ENCODE measurements around the gene DNAH8.
"Not testable (repeated sequence)": the region's sequence is repeated elsewhere in the genome, so short reads cannot be mapped to it uniquely, and the experiment has no call there.

The DNAH8 gene

GRCh38 chr6:38686270-38687042, 28.7 kb upstream of the DNAH8 start:
- H3K4me3 ChIP-seq (ENCODE audit: low read length), result no peak overlapping the region
- no peaks in the 10 kb centered on the region for H3K9me3 ChIP-seq (ENCODE audit: control insufficient read depth, low read length)
- H3K9ac ChIP-seq (ENCODE audit: low read length), result no peak overlapping the region
- no peaks in the 10 kb centered on the region for H3K36me3 ChIP-seq (ENCODE audit: control insufficient read depth, insufficient read depth, low read length)
- no peaks in the 10 kb centered on the region for H3K27me3 ChIP-seq (ENCODE audit: control insufficient read depth, insufficient read depth, low read length)
- H3K4me1 ChIP-seq (ENCODE audit: control insufficient read depth, insufficient read depth, low read length), result no peaks in the 10 kb centered on the region

- Histone ChIP-seq H3K36me3 (ENCODE audit: control insufficient read depth, insufficient read depth, low read length) (no peaks in the 10 kb centered on the region), H3K4me3 (ENCODE audit: low read length) (no peak overlapping the region), H3K9ac (ENCODE audit: low read length) (no peak overlapping the region), H3K9me3 (ENCODE audit: control insufficient read depth, low read length) (no peaks in the 10 kb centered on the region), H3K4me1 (ENCODE audit: control insufficient read depth, insufficient read depth, low read length) (no peaks in the 10 kb centered on the region), H3K27me3 (ENCODE audit: control insufficient read depth, insufficient read depth, low read length) (no peaks in the 10 kb centered on the region)
Measured at GRCh38 chr6:38687043-38687353, 28.1 kb upstream of the DNAH8 start.

- Histone ChIP-seq H3K9ac (ENCODE audit: low read length) (no peak overlapping the region), H3K4me1 (ENCODE audit: control insufficient read depth, insufficient read depth, low read length) (no peaks in the 10 kb centered on the region), H3K36me3 (ENCODE audit: control insufficient read depth, insufficient read depth, low read length) (no peaks in the 10 kb centered on the region), H3K27me3 (ENCODE audit: control insufficient read depth, insufficient read depth, low read length) (no peaks in the 10 kb centered on the region), H3K9me3 (ENCODE audit: control insufficient read depth, low read length) (no peaks in the 10 kb centered on the region), H3K4me3 (ENCODE audit: low read length) (no peak overlapping the region)
Measured at GRCh38 chr6:38687549-38687948, 27.6 kb upstream of the DNAH8 start.

GRCh38 chr6:38688579-38689087, 26.5 kb upstream of the DNAH8 start:
- H3K9me3 ChIP-seq (ENCODE audit: control insufficient read depth, low read length), result no peaks in the 10 kb centered on the region
- no peaks in the 10 kb centered on the region for H3K27me3 ChIP-seq (ENCODE audit: control insufficient read depth, insufficient read depth, low read length)
- H3K9ac ChIP-seq (ENCODE audit: low read length), result no peak overlapping the region
- no peak overlapping the region for H3K4me3 ChIP-seq (ENCODE audit: low read length)
- H3K4me1 ChIP-seq (ENCODE audit: control insufficient read depth, insufficient read depth, low read length), result no peaks in the 10 kb centered on the region
- no peaks in the 10 kb centered on the region for H3K36me3 ChIP-seq (ENCODE audit: control insufficient read depth, insufficient read depth, low read length)

- Histone ChIP-seq H3K9ac (ENCODE audit: low read length) (no peak overlapping the region), H3K27me3 (ENCODE audit: control insufficient read depth, insufficient read depth, low read length) (no peaks in the 10 kb centered on the region), H3K4me3 (ENCODE audit: low read length) (no peak overlapping the region), H3K36me3 (ENCODE audit: control insufficient read depth, insufficient read depth, low read length) (no peaks in the 10 kb centered on the region), H3K9me3 (ENCODE audit: control insufficient read depth, low read length) (no peaks in the 10 kb centered on the region), H3K4me1 (ENCODE audit: control insufficient read depth, insufficient read depth, low read length) (no peaks in the 10 kb centered on the region)
Measured at GRCh38 chr6:38695227-38695900, 19.7 kb upstream of the DNAH8 start.

GRCh38 chr6:38695933-38696332, 19.2 kb upstream of the DNAH8 start:
- H3K36me3 ChIP-seq (ENCODE audit: control insufficient read depth, insufficient read depth, low read length), result no peaks in the 10 kb centered on the region
- no peaks in the 10 kb centered on the region for H3K4me1 ChIP-seq (ENCODE audit: control insufficient read depth, insufficient read depth, low read length)
- no peak overlapping the region for H3K4me3 ChIP-seq (ENCODE audit: low read length)
- H3K9ac ChIP-seq (ENCODE audit: low read length), result no peak overlapping the region
- H3K27me3 ChIP-seq (ENCODE audit: control insufficient read depth, insufficient read depth, low read length), result no peaks in the 10 kb centered on the region
- H3K9me3 ChIP-seq (ENCODE audit: control insufficient read depth, low read length), result no peaks in the 10 kb centered on the region

- no peaks in the 10 kb centered on the region for H3K9me3 ChIP-seq (ENCODE audit: control insufficient read depth, low read length)
- no peaks in the 10 kb centered on the region for H3K27me3 ChIP-seq (ENCODE audit: control insufficient read depth, insufficient read depth, low read length)
- no peaks in the 10 kb centered on the region for H3K4me1 ChIP-seq (ENCODE audit: control insufficient read depth, insufficient read depth, low read length)
- no peak overlapping the region for H3K4me3 ChIP-seq (ENCODE audit: low read length)
- H3K9ac ChIP-seq (ENCODE audit: low read length), result no peak overlapping the region
- H3K36me3 ChIP-seq (ENCODE audit: control insufficient read depth, insufficient read depth, low read length), result no peaks in the 10 kb centered on the region
Measured at GRCh38 chr6:38696345-38696744, 18.8 kb upstream of the DNAH8 start.

- H3K27me3 ChIP-seq (ENCODE audit: control insufficient read depth, insufficient read depth, low read length), result no peaks in the 10 kb centered on the region
- no peaks in the 10 kb centered on the region for H3K36me3 ChIP-seq (ENCODE audit: control insufficient read depth, insufficient read depth, low read length)
- H3K4me3 ChIP-seq (ENCODE audit: low read length), result no peak overlapping the region
- no peaks in the 10 kb centered on the region for H3K9me3 ChIP-seq (ENCODE audit: control insufficient read depth, low read length)
- no peaks in the 10 kb centered on the region for H3K4me1 ChIP-seq (ENCODE audit: control insufficient read depth, insufficient read depth, low read length)
- no peak overlapping the region for H3K9ac ChIP-seq (ENCODE audit: low read length)
Measured at GRCh38 chr6:38697846-38698245, 17.3 kb upstream of the DNAH8 start.

GRCh38 chr6:38699702-38700101, 15.4 kb upstream of the DNAH8 start:
- not testable (repeated sequence) for H3K9ac ChIP-seq (ENCODE audit: low read length); H3K4me1 ChIP-seq (ENCODE audit: control insufficient read depth, insufficient read depth, low read length); H3K9me3 ChIP-seq (ENCODE audit: control insufficient read depth, low read length); H3K4me3 ChIP-seq (ENCODE audit: low read length); H3K36me3 ChIP-seq (ENCODE audit: control insufficient read depth, insufficient read depth, low read length); H3K27me3 ChIP-seq (ENCODE audit: control insufficient read depth, insufficient read depth, low read length)

GRCh38 chr6:38701551-38701950, 13.6 kb upstream of the DNAH8 start:
- Histone ChIP-seq H3K27me3 (ENCODE audit: control insufficient read depth, insufficient read depth, low read length) (no peaks in the 10 kb centered on the region), H3K4me3 (ENCODE audit: low read length) (no peak overlapping the region), H3K9me3 (ENCODE audit: control insufficient read depth, low read length) (no peaks in the 10 kb centered on the region), H3K36me3 (ENCODE audit: control insufficient read depth, insufficient read depth, low read length) (no peaks in the 10 kb centered on the region), H3K9ac (ENCODE audit: low read length) (no peak overlapping the region), H3K4me1 (ENCODE audit: control insufficient read depth, insufficient read depth, low read length) (no peaks in the 10 kb centered on the region)

GRCh38 chr6:38702558-38703397, 12.3 kb upstream of the DNAH8 start, which contains the start of gene GLO1:
Gene GLO1 (minus strand): TSS chr6:38703145. CDS start chr6:38703054, 91 bp downstream.
- Histone ChIP-seq H3K4me3 (ENCODE audit: low read length) (peak within 1 kb of the TSS; percentile 97), H3K36me3 (ENCODE audit: control insufficient read depth, insufficient read depth, low read length) (no peaks in the 10 kb centered on the region), H3K27me3 (ENCODE audit: control insufficient read depth, insufficient read depth, low read length) (no peaks in the 10 kb centered on the region), H3K4me1 (ENCODE audit: control insufficient read depth, insufficient read depth, low read length) (no peaks in the 10 kb centered on the region), H3K9ac (ENCODE audit: low read length) (peak within 1 kb of the TSS; percentile 98), H3K9me3 (ENCODE audit: control insufficient read depth, low read length) (no peaks in the 10 kb centered on the region)
